Heart right ventricle (tissue), 16 donors: ENCODE measurements around the gene CSNK1A1. TPM values are rescaled to one million over a fixed set of nuclear protein-coding genes. Genes with fewer than 3 reads are reported as not detected.

Experiments used
- ATAC-seq, 8 donors: fragments of 200-7000 bp; cut with Tn5 transposase; one replicate each; pipeline ENCODE4 v1.9.1; 2020; ENCODE audit warnings: mild to moderate bottlenecking in 8 of 8, moderate library complexity in 8 of 8, moderate number of reproducible peaks in 1 of 8
- DNase-seq, 2 donors: peaks; one replicate each; pipeline ENCODE4 v3.0.0-alpha.2; 2020
- H3K27ac ChIP-seq, 10 donors: fragments of 200-600 bp; sonication (generic) in 2 of 10; one replicate each; pipeline versions ENCODE4 v1.5.0 to v1.8.0; 2020 to 2022; ENCODE audit warnings: mild to moderate bottlenecking in 3 of 10
- H3K27me3 ChIP-seq, 7 donors: fragments of 200-600 bp; one replicate each; pipeline ENCODE4 v1.8.0; 2021 to 2022; ENCODE audit warnings: mild to moderate bottlenecking in 2 of 7
- H3K36me3 ChIP-seq, 9 donors: fragments of 200-600 bp; sonication (generic) in 1 of 9; one replicate each; pipeline versions ENCODE4 v1.5.0 to v1.8.0; 2020 to 2022; ENCODE audit warnings: mild to moderate bottlenecking in 2 of 9
- H3K4me1 ChIP-seq, 9 donors: fragments of 200-600 bp; sonication (generic) in 1 of 9; one replicate each; pipeline versions ENCODE4 v1.5.0 to v1.8.0; 2020 to 2022; ENCODE audit warnings: mild to moderate bottlenecking in 4 of 9
- H3K4me3 ChIP-seq, 10 donors: fragments of 200-600 bp; sonication (generic) in 2 of 10; one replicate each; pipeline versions ENCODE4 v1.5.0 to v1.8.0; 2020 to 2022; ENCODE audit warnings: mild to moderate bottlenecking in 7 of 10, moderate library complexity in 2 of 10
- H3K9me3 ChIP-seq, 11 donors: fragments of 200-600 bp in 10 of 11; sonication (generic) in 2 of 11; one replicate each; pipeline versions ENCODE4 v1.5.0 to v1.8.0; 2013 to 2022; ENCODE audit warnings: mild to moderate bottlenecking in 2 of 11, control low read depth in 1 of 11, moderate library complexity in 1 of 11
- CTCF ChIP-seq, 9 donors: fragments of 200-600 bp; sonication (generic) in 2 of 9; IDR thresholded peaks; one replicate each; pipeline versions ENCODE4 v1.5.0 to v1.8.0; 2021 to 2022; ENCODE audit warnings: antibody characterized with exemption in 9 of 9, mild to moderate bottlenecking in 5 of 9, moderate library complexity in 1 of 9
- WGBS, 2 donors: extraction: QIAGEN DNeasy Blood & Tissue Kit; methylation state at CpG; one replicate each; pipeline ENCODE4 v1.1.7; 2013; ENCODE audit warnings: inconsistent platforms in 1 of 2; 5-methylcytosine and 5-hydroxymethylcytosine counted together
- intact Hi-C, 10 donors: fragments of 100-400 bp; cut with DNase I; formaldehyde crosslinking; loops; one replicate each; pipeline versions ENCODE4 v1.11.1 to v1.14.2; 2022
- polyA plus RNA-seq, 2 donors: library from polyadenylated mRNA; stranded (reverse); fragments of 200-250 nt; gene quantifications; one replicate each; pipeline ENCODE4 v1.2.3, GENCODE V29; 2013
- total RNA-seq, 10 donors: library from RNA; stranded (reverse); fragmentation: NEBNext Ultra II Directional in 3 of 10; extraction: Animal tissue kit (Norgen Biotek cat#: 25700) in 3 of 10; gene quantifications; one replicate each; pipeline versions ENCODE4 v1.2.1 to v1.2.4, GENCODE V29; 2021 to 2023
- donor health status: Arrhythmogenic right ventricular cardiomyopathy.
- donor health status: ischemic (EF 13 %, LVEDD 7.1; RV severe dilation, severe dysfunction).
- donor health status: healthy with polysubstance abuse.
- donor health status: DM: no; HTN: yes; CAD: no.
- donor health status: DM: no; HTN: no; CAD: no.
- donor health status: ischemic (EF 25% LVEDD 6.9; RV normal size, moderate dysfunction).
- donor health status: ischemic (EF 25% LVEDD 5.7; RV mildly dilated, moderate dysfunction).
- donor health status: healthy.
- donor health status: DM: yes; HTN: yes; CAD: no.
- donor health status: Ischemic cardiomyopathy.
- donor health status: ischemic (EF 35%, LVEDD 5.7; RV mildly dilated, moderate dysfunction).
- donor health status: nonischemic (EF 11% LVEDD 7.7; RV severe dilation, severe dysfunction).
- donor health status: DM: yes; HTN: yes; CAD: no.
- donor health status: PGD.
- donor health status: ischemic (EF 29% LVEDD 5.4; RV normal size, mild dysfunction).
- donor health status: nonischemic (EF 23%, LVEDD 6.1; RV moderate dilation, normal function).

Gene CSNK1A1
- total and polyA plus RNA-seq, 12 donors: 47.9 to 363 (median 212) TPM

DNA sequence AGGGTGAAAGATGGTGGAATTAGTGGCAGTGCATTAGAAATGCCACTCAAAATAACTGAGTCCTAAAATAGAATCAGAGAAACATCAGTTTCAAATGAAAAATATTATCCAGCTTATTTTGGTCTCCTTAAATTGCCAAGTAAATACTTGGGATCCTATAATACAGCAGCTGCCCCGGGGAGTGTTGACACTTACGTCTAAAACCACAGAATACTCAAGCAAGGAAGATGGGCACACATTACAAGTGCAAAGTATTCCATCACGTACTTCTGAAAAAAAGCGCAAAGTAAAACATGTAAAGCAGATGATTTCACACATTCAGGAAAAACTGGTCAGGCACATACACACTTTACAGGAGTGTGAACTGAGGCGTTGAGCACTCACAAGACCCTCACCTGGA, 27.7 kb upstream of the CSNK1A1 start:
- ATAC-seq (no peak), DNase-seq (no peak)
- Histone ChIP-seq H3K9me3 (no peaks in the 10 kb centered on the region), H3K27ac (no peak overlapping the region), H3K4me1 (peaks cover 18 to 42% (median 28%) of the 10 kb centered on the region in 9 donors), H3K4me3 (no peak overlapping the region), H3K36me3 (no peaks in the 10 kb centered on the region), H3K27me3 (peaks cover 0 to 12% (median 0%) of the 10 kb centered on the region in 7 donors)
- 84 to 93% methylated on average over 5 of the region's 5 CpGs for WGBS, 2 donors
- intact Hi-C loops: loop anchor here in 1 of 10 donors (10.0 kb wide), 1 partner anchor 444 kb away; no protein-coding TSS in a partner anchor
- no peak for TF ChIP-seq CTCF (IDR thresholded peaks at IDR 0.05)

DNA sequence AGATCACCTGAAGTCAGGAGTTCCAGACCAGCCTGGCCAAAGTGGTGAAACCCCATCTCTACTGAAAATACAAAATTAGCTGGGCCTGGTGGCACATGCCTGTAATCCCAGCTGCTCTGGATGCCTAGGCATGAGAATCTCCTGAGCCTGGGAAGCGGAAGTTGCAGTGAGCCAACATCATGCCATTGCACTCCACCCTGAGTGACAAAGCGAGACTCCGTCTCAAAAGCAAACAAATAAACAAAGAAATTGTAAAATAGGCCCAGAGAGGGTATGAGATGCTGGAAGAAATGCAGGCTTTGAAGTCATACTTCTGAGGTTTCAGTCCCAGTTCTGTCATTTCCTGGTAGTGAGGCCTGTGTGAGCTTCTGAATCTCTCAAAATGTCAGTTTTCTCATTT, 24.8 kb upstream of the CSNK1A1 start:
- Histone ChIP-seq H3K27me3 (peaks cover 0 to 5% (median 0%) of the 10 kb centered on the region in 7 donors), H3K9me3 (no peaks in the 10 kb centered on the region), H3K4me3 (no peak overlapping the region), H3K4me1 (peaks cover 0 to 31% (median 12%) of the 10 kb centered on the region in 9 donors), H3K27ac (no peak overlapping the region), H3K36me3 (no peaks in the 10 kb centered on the region)
- no peak for TF ChIP-seq CTCF (IDR thresholded peaks at IDR 0.05)
- ATAC-seq: no peak
- no peak for DNase-seq
- intact Hi-C loops: loop anchor here in 1 of 10 donors (10.0 kb wide), 1 partner anchor 441 kb away; no protein-coding TSS in a partner anchor
- WGBS, 2 donors: 95 to 97% methylated on average over 3 of the region's 3 CpGs

- DNase-seq: no peak
- H3K36me3 ChIP-seq: no peaks in the 10 kb centered on the region
- H3K4me3 ChIP-seq: no peak overlapping the region
- WGBS, 2 donors: 70 to 78% methylated on average over 3 of the region's 3 CpGs
- H3K4me1 ChIP-seq: peaks cover 0 to 22% (median 6%) of the 10 kb centered on the region in 9 donors
- H3K27ac ChIP-seq: no peak overlapping the region
- no peak for ATAC-seq
- no peak for TF ChIP-seq CTCF (IDR thresholded peaks at IDR 0.05)
- H3K9me3 ChIP-seq: no peaks in the 10 kb centered on the region
- no peaks in the 10 kb centered on the region for H3K27me3 ChIP-seq
- intact Hi-C loops: loop anchor here in 1 of 10 donors (10.0 kb wide), 1 partner anchor 440 kb away; no protein-coding TSS in a partner anchor
Measured at GRCh38 chr5:149575131-149575530, 23.9 kb upstream of the CSNK1A1 start.

DNA sequence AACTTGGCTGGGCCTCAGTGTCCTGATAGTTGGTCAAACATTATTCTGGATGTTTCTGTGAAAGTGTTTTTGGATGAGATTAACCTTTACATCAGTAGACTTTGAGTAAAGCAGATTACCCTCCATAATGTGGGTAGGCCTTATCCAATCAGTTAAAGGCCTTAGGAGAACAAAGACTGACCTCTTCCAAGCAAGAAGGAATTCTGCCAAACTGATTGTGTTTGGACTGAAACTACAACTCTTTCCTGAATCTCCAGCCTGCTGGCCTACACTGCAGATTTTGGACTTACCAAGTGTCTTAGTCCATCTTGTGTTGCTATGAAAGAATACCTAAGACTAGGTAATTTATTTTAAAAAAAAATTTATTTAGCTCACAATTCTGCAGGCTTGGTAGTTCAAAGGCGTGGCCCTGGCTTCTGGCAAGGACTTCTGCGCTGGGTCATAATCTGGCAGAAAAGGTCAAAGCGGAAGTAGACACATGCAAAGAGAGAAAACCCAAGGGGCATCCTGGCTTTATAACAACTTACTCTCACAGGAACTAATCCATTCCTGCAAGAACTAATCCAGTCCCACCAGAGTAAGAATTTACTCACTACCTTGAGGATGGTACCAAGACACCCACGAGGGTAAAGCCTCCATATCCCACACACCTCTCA, 21.5 kb upstream of the CSNK1A1 start:
- Histone ChIP-seq H3K27ac (peak overlapping the region in 4 of 10 donors; percentile 6 to 54 (median 22)), H3K9me3 (no peaks in the 10 kb centered on the region), H3K4me1 (peaks cover 0 to 14% (median 6%) of the 10 kb centered on the region in 9 donors), H3K4me3 (no peak overlapping the region), H3K27me3 (no peaks in the 10 kb centered on the region), H3K36me3 (no peaks in the 10 kb centered on the region)
- intact Hi-C loops: loop anchor here in 1 of 10 donors (1.0 to 10.0 kb wide), 2 partner anchors 37 to 438 kb away; no protein-coding TSS in a partner anchor
- DNase-seq (no peak), ATAC-seq (peak in 7 of 8 donors; percentile 20 to 55 (median 32))
- no peak for TF ChIP-seq CTCF (IDR thresholded peaks at IDR 0.05)
- WGBS, 2 donors: 74% methylated on average over 4 of the region's 4 CpGs
